H1 (cell line): ENCODE data around the gene CCNG1. TPM values are rescaled to one million over a fixed set of nuclear protein-coding genes. Genes with fewer than 3 reads are reported as not detected.

Experiments
- CTCF ChIA-PET: fragments of 300-600 bp; sonication (Branson Sonifier 250); formaldehyde crosslinking; loops from one replicate; lab custom pipeline; 2021; ENCODE audit not compliant: partially characterized antibody; lab: Charles Lee
- POLR2A ChIA-PET: fragments of 300-600 bp; sonication (Branson Sonifier 250); formaldehyde crosslinking; loops from one replicate; lab custom pipeline; 2021; ENCODE audit warnings: inconsistent platforms; ENCODE audit not compliant: partially characterized antibody; lab: Charles Lee
- DNase-seq, 2 experiments: peaks; one replicate each; pipeline versions ENCODE4 v3.0.0 to v3.0.0-alpha.2; 2010 to 2022; ENCODE audit warnings: low spot score in 2 of 2, low read depth in 1 of 2, mixed read lengths in 1 of 2
- FAIRE-seq: peaks from 2 replicates; lab custom pipeline; 2011; peaks lifted over from hg19 to GRCh38; lab: Jason Lieb, UNC
- H2AFZ ChIP-seq: 2 replicates; pipeline ENCODE4 v1.8.1; 2012; ENCODE audit warnings: low read length, inconsistent platforms
- H2AK5ac ChIP-seq: 2 replicates; pipeline ENCODE4 v1.6.1; 2013; ENCODE audit warnings: low read depth, low read length
- H2BK120ac ChIP-seq: replicated peaks from 2 replicates; pipeline ENCODE3; 2013; ENCODE audit warnings: low read depth, low read length, inconsistent platforms
- H2BK12ac ChIP-seq: 2 replicates; pipeline ENCODE4 v1.6.1; 2013; ENCODE audit warnings: low read depth, low read length
- H2BK15ac ChIP-seq: 2 replicates; pipeline ENCODE4 v1.6.1; 2013; ENCODE audit warnings: low read length
- H2BK20ac ChIP-seq: 2 replicates; pipeline ENCODE4 v1.6.1; 2013; ENCODE audit warnings: low read length
- H2BK5ac ChIP-seq: 2 replicates; pipeline ENCODE4 v1.6.1; 2013; ENCODE audit warnings: low read depth, low read length
- H3K14ac ChIP-seq: 2 replicates; pipeline ENCODE4 v1.6.1; 2013; ENCODE audit warnings: inconsistent platforms; ENCODE audit not compliant: insufficient read length
- H3K18ac ChIP-seq: 2 replicates; pipeline ENCODE4 v1.6.1; 2013; ENCODE audit warnings: low read length; ENCODE audit errors: extremely low read depth
- H3K23ac ChIP-seq: 2 replicates; pipeline ENCODE4 v1.6.1; 2013; ENCODE audit warnings: inconsistent platforms; ENCODE audit not compliant: insufficient read length
- H3K23me2 ChIP-seq: 2 replicates; pipeline ENCODE4 v1.6.1; 2013; ENCODE audit warnings: low read depth, low read length
- H3K27ac ChIP-seq: 2 replicates; pipeline ENCODE4 v1.6.1; 2011; ENCODE audit warnings: low read depth, low read length, inconsistent platforms
- H3K27me3 ChIP-seq, 4 experiments: replicated peaks in 1 of 4; 1 replicate in 1 of 4; 2 replicates in 3 of 4; pipeline versions ENCODE4 v1.6.1 to v1.8.1; 2011 to 2013; ENCODE audit warnings: low read length in 3 of 4, mild to moderate bottlenecking in 3 of 4, inconsistent platforms in 2 of 4, mixed read lengths in 2 of 4, moderate library complexity in 1 of 4; ENCODE audit not compliant: control insufficient read depth in 3 of 4, insufficient read depth in 3 of 4; ENCODE audit errors: extremely low read depth in 1 of 4
- H3K36me3 ChIP-seq, 4 experiments: 2 replicates each; pipeline versions ENCODE4 v1.6.1 to v1.8.1; 2011 to 2013; ENCODE audit warnings: mild to moderate bottlenecking in 4 of 4, low read length in 3 of 4, moderate library complexity in 2 of 4, control low read depth in 1 of 4, inconsistent platforms in 1 of 4; ENCODE audit not compliant: insufficient read depth in 4 of 4, control insufficient read depth in 2 of 4
- H3K4ac ChIP-seq: replicated peaks from 2 replicates; pipeline ENCODE3; 2013; ENCODE audit warnings: low read length, low read depth, mixed read lengths, inconsistent platforms; ENCODE audit not compliant: insufficient read length
- H3K4me1 ChIP-seq, 4 experiments: replicated peaks in 1 of 4; 1 replicate in 1 of 4; 2 replicates in 3 of 4; pipeline versions ENCODE4 v1.6.1 to v1.8.1; 2011 to 2013; ENCODE audit warnings: low read length in 3 of 4, inconsistent platforms in 2 of 4, mixed read lengths in 1 of 4; ENCODE audit not compliant: insufficient read depth in 4 of 4, control insufficient read depth in 3 of 4
- H3K4me2 ChIP-seq, 2 experiments: 2 replicates each; pipeline versions ENCODE4 v1.6.1 to v1.8.1; 2011 to 2013; ENCODE audit warnings: low read depth in 2 of 2, low read length in 2 of 2, control low read depth in 1 of 2, inconsistent platforms in 1 of 2, mild to moderate bottlenecking in 1 of 2; ENCODE audit not compliant: insufficient read depth in 1 of 2
- H3K4me3 ChIP-seq, 4 experiments: fragments of 200-600, 300-600 bp in 1 of 4; sonication (generic), shearing (Covaris generic), sonication (Bioruptor Twin) in 1 of 4; 2 replicates each; pipeline versions ENCODE4 v1.5.1 to v1.8.1; 2011 to 2016; ENCODE audit warnings: low read length in 4 of 4, low read depth in 3 of 4, control low read depth in 2 of 4, inconsistent platforms in 2 of 4, mild to moderate bottlenecking in 2 of 4, mixed read lengths in 1 of 4, moderate library complexity in 1 of 4; ENCODE audit not compliant: insufficient read depth in 2 of 4; ENCODE audit errors: extremely low read depth in 1 of 4
- H3K56ac ChIP-seq: replicated peaks from 2 replicates; pipeline ENCODE3; 2013; ENCODE audit warnings: low read depth, mild to moderate bottlenecking, mixed read lengths, low read length, inconsistent platforms; ENCODE audit not compliant: insufficient read length
- H3K79me1 ChIP-seq: 2 replicates; pipeline ENCODE4 v1.6.1; 2013; ENCODE audit warnings: low read depth, low read length, control low read depth
- H3K79me2 ChIP-seq, 2 experiments: 2 replicates each; pipeline versions ENCODE4 v1.6.1 to v1.8.1; 2012 to 2013; ENCODE audit warnings: low read length in 2 of 2, mild to moderate bottlenecking in 2 of 2, inconsistent platforms in 1 of 2; ENCODE audit not compliant: insufficient read depth in 2 of 2, control insufficient read depth in 1 of 2
- H3K9ac ChIP-seq, 4 experiments: replicated peaks in 1 of 4; 1 replicate in 1 of 4; 2 replicates in 3 of 4; pipeline versions ENCODE4 v1.6.1 to v1.8.1; 2011 to 2013; ENCODE audit warnings: low read depth in 3 of 4, low read length in 3 of 4, control low read depth in 2 of 4, mild to moderate bottlenecking in 2 of 4, moderate library complexity in 2 of 4, inconsistent platforms in 1 of 4; ENCODE audit errors: extremely low read depth in 1 of 4
- H3K9me3 ChIP-seq, 2 experiments: 2 replicates each; pipeline versions ENCODE4 v1.6.1 to v1.8.1; 2012 to 2013; ENCODE audit warnings: mild to moderate bottlenecking in 2 of 2, moderate library complexity in 2 of 2, control low read depth in 1 of 2, inconsistent platforms in 1 of 2, low read depth in 1 of 2, low read length in 1 of 2, mixed read lengths in 1 of 2; ENCODE audit not compliant: insufficient read depth in 2 of 2
- H4K20me1 ChIP-seq, 2 experiments: replicated peaks in 1 of 2; 2 replicates each; pipeline versions ENCODE3 to v1.8.1; 2011 to 2013; ENCODE audit warnings: inconsistent platforms in 2 of 2, low read length in 2 of 2, mild to moderate bottlenecking in 1 of 2; ENCODE audit not compliant: insufficient read depth in 2 of 2, control insufficient read depth in 1 of 2
- H4K5ac ChIP-seq: 2 replicates; pipeline ENCODE4 v1.6.1; 2013; ENCODE audit warnings: low read length, low read depth, mixed read lengths, inconsistent platforms; ENCODE audit not compliant: insufficient read length
- H4K8ac ChIP-seq: 2 replicates; pipeline ENCODE4 v1.8.0; 2013; ENCODE audit warnings: mild to moderate bottlenecking, moderate library complexity, low read length, inconsistent platforms; ENCODE audit not compliant: insufficient read depth; ENCODE audit errors: extremely low read depth
- H4K91ac ChIP-seq: replicated peaks from 2 replicates; pipeline ENCODE3; 2013; ENCODE audit warnings: low read length, mixed read lengths, inconsistent platforms; ENCODE audit not compliant: insufficient read length
- CHD2 ChIP-seq: IDR thresholded peaks from 2 replicates; pipeline ENCODE4 v1.6.1; 2012; ENCODE audit warnings: low read length, improper control_type of control experiment
- HDAC6 ChIP-seq: IDR thresholded peaks from one replicate; pipeline ENCODE4 v1.7.1; 2012; ENCODE audit warnings: low read depth, mild to moderate bottlenecking, inconsistent platforms, low read length, moderate library complexity
- SAP30 ChIP-seq: fragments of 300-600 bp; sonication (generic); IDR thresholded peaks from 2 replicates; pipeline ENCODE4 v1.7.1; 2012; ENCODE audit warnings: low read length, moderate library complexity, mild to moderate bottlenecking, inconsistent platforms; ENCODE audit not compliant: insufficient read depth, insufficient replicate concordance
- SIN3A ChIP-seq, 2 experiments: IDR thresholded peaks in 1 of 2; conservative IDR thresholded peaks in 1 of 2; 2 replicates each; pipeline ENCODE4 v1.6.1; 2011 to 2012; ENCODE audit warnings: low read length in 2 of 2, improper control_type of control experiment in 1 of 2, low read depth in 1 of 2, mild to moderate bottlenecking in 1 of 2
- WGBS, 2 experiments: shearing (Covaris generic) in 1 of 2; methylation state at CpG; one replicate each; pipeline versions ENCODE4 v1.1.6 to v1.1.7; 2013 to 2015; ENCODE audit warnings: low lambda C conversion rate in 2 of 2, mixed read lengths in 2 of 2, inconsistent platforms in 1 of 2, low coverage in 1 of 2, missing lambda C conversion rate in 1 of 2; ENCODE audit not compliant: insufficient replicate concordance in 2 of 2, insufficient coverage in 1 of 2, insufficient read length in 1 of 2; ENCODE audit errors: extremely low coverage in 1 of 2, missing lambda C conversion rate in 1 of 2; 5-methylcytosine and 5-hydroxymethylcytosine counted together
- polyA plus RNA-seq, 7 experiments: library from polyadenylated mRNA; depleted of rRNA in 3 of 7; stranded (reverse) in 5 of 7; unstranded in 2 of 7; fragments of >200 nt in 5 of 7; fragments of 200-250 nt in 2 of 7; gene quantifications; 1 replicate in 5 of 7; 2 replicates in 1 of 7; 4 replicates in 1 of 7; pipeline versions ENCODE4 v1.2.1 to v1.2.3, GENCODE V29; 2011 to 2013; ENCODE audit warnings: missing spikeins in 2 of 7, mixed read lengths in 2 of 7
- total RNA-seq: library from RNA; stranded (reverse); fragmentation: NEBNext Ultra II Directional; extraction: Animal tissue kit (Norgen Biotek cat#: 25700); gene quantifications from 2 replicates; pipeline ENCODE4 v1.2.1, GENCODE V29; 2021

CCNG1 gene
- total and polyA plus RNA-seq, 2 of the 8 experiments (the other 6 are each of a cell fraction or from before 2014, with no cell fraction given): 165 to 369 TPM

- Histone ChIP-seq H4K20me1 (no peaks in the 10 kb centered on the region), H2BK5ac (no peak overlapping the region), H3K4me3 (no peak overlapping the region), H4K8ac (no peak overlapping the region), H3K9ac (no peak overlapping the region), H3K9me3 (no peaks in the 10 kb centered on the region), H2BK15ac (no peak overlapping the region), H3K79me2 (peaks cover 5 to 24% of the 10 kb centered on the region in 2 experiments; a peak in 3 of 4 replicates), H3K56ac (no peak overlapping the region), H4K5ac (no peak overlapping the region), H2BK12ac (no peak overlapping the region), H3K23ac (no peak overlapping the region), H3K14ac (no peak overlapping the region), H3K27me3 (no peaks in the 10 kb centered on the region), H3K36me3 (peaks cover 2 to 42% (median 11%) of the 10 kb centered on the region in 4 experiments; a peak in 5 of 8 replicates), H2BK120ac (no peak overlapping the region), H2BK20ac (no peak overlapping the region), H4K91ac (no peak overlapping the region), H3K27ac (no peak overlapping the region), H2AFZ (no peak overlapping the region), H3K4ac (no peak overlapping the region), H3K23me2 (peaks cover 6% of the 10 kb centered on the region), H3K4me2 (no peak overlapping the region), H3K18ac (no peak overlapping the region), H3K79me1 (no peaks in the 10 kb centered on the region; the same call in 1 of the 2 replicates), H2AK5ac (no peak overlapping the region), H3K4me1 (peaks cover 0 to 3% (median 0%) of the 10 kb centered on the region in 4 experiments; a peak in 2 of 7 replicates)
- TF ChIP-seq HDAC6 (no peak), SAP30 (no peak), CHD2 (no peak), SIN3A (conservative IDR thresholded peaks at IDR 0.05 in 1 of 2, IDR thresholded peaks at IDR 0.05 in 1 of 2; ENCODE audit: low read depth in 1 of 2, low read length in 2 of 2) (no peak)
- no peak for FAIRE-seq
- no peak for DNase-seq
- POLR2A ChIA-PET: interaction anchor here (1.0 to 9.6 kb wide), 3 partner anchors 9 to 25 kb away, joined by 3 to 189 read pairs (median 3); partner anchors contain the start of gene CCNG1
- WGBS, 2 experiments: 91% methylated on average over 2 of the region's 2 CpGs; no CpG with 5 or more reads in 1 of the 2 experiments
- CTCF ChIA-PET: no interaction called here
These were observed 18.7 kb downstream of the CCNG1 start for GRCh38 chr5:163456029-163456589.
